ENCODE data around the gene IGF1R.

Gene IGF1R

DNA sequence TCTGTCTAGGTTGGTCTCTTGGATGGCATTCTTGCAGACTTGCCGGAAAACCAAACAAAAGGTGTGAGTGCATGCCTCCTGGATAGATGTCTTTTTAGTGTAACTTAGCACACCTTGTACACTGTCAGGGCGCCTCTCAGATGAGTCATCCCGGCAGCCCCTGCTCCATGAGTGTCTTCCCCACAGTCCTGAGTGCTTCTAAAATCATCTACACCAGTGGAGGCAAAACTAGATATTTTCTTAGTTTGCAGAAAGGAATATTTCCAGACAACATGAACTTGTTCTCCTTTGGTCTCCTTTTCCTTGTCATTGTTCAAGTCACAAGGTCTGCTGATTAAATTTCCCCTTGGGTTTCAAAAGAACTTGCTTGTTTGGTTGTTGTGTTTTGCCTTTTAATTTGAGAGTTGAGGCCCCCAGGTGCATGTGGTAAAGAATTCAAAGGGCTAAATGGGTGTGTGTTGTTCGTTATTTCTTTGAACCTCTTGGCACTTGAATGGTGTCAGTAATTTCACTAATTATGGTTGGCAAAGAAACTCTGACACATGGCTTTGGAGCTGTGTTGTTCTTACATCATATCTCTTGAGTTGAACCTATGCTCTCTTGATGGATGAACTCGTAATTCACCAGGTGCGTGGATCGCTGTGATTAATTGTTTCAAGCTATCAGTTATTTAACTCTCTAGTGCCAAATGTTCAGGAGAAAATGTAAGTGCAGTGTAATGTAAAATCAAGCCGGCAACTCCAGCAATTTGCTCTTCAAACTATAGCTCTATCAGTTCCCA, 98.2 kb downstream of the IGF1R start:
- no peak for DNase-seq (ENCODE audit: low read depth)

DNA sequence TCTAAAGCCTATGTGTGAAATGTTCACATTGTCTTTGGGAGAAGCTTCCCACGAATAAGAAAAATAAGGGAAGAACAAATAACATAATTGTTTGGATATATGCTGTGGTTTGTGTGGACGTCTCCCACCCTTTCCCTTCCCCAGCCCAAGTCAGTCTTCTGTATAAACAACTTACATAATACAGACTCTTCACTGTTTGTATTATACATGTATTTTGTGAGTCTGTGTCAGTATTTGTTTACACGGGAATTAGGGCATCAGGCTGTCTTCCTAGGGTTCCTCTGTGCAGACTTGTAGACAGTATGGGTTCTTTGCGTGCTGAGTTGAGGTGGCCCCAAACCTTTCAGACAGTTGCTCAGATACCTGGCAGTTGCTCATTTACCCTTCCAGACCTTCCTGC, 103.4 kb downstream of the IGF1R start:
- no peak for DNase-seq (ENCODE audit: low read depth)

DNA sequence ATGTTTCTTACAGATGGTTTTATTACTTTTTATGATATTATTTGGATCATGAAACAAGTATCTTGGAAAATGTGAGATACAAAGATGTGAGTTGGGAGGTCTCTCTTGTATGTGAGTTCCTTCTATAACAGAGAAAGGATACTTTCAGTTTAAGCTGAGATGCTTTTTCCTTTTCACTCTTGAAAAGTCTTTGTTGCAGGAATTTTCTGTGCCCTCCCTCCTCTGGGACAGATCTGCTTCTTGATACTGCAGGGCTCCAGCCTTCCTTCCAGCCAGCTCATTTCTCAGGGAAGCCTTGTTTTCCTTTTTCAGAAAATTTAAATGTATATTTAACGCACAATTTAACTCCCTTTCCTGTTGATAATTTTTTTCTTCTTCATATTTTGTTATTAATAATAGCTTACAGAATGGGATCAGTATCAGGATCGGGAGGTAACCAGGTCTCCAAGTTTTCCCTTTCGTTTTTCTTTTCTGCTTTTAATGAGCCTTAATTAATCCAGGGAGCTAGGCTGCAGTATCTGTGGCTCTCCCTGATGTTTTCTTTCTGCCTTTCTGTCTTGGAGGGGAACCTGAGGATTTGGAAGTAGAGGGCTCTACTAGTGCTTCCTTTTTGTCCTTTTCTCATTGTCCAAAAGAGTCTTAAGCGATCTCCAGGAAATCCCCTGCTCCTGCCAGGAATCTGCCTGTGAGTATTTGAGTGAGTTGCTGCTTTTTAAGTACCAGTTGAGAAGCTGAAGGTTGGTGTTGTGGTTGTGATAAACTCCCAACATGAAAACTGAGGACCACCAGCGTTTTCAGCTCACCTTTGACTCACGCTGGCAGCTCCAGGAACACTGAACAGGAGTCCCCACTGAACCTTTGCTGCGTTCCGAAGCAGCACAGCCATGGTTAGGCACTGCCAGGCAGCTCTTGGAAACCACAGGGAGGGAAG, 105.7 kb downstream of the IGF1R start:
- no peak for DNase-seq (ENCODE audit: low read depth)

DNA sequence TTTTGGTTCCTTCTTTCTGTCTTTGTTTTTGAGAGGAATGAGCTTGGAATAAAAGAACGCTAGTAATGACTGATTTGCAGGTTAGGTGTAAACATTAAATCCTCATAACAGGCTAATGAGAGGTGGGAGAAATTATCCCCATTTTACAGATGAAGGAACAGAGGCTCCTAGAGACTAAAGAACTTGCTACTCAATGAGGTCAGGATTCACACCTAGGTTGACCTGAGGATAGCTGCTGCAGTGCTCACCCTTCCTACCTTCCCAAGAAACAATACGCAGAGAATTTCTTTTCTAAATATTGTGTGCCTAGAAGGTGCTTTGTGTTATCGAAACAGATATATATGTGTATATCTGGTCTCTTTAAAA, 106.3 kb downstream of the IGF1R start:
- DNase-seq (ENCODE audit: low read depth): no peak

DNA sequence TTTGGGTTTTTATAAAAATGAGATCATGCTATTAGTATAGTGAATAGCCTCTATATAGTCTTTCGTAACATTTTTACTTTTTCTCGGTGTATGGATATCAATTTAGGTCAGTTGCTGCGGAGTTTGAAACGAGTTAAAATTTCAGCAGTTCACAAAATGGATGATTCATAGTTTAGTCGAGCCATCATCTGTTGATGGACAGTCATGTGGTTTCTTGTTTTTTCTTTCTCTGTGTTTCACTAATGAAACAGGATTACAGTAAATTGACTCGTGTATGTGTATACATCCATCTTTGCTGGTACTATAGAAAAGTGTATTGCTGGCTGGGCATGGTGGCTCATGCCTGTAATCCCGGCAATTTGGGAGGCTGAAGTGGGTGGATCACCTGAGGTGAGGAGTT, 106.8 kb downstream of the IGF1R start:
- DNase-seq (ENCODE audit: low read depth): no peak

DNA sequence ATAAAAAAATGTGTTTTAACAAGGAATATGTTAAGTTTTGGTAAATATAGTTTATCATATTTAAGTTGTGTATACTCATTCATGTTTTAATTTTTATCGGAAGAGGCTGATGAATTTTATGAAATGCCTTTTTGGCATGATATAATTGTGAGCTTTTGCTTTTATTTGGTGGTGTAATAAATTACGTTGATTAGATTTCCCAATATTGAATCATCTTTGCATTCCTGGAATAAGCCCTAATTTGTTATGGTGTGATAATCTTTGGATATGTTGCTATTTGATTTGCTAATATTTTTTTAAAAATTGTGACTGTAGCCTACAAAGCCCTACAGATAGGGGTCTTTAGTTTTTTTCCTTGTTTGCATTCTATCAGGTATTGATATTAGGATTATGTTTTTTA, 107.4 kb downstream of the IGF1R start:
- DNase-seq (ENCODE audit: low read depth): no peak

DNA sequence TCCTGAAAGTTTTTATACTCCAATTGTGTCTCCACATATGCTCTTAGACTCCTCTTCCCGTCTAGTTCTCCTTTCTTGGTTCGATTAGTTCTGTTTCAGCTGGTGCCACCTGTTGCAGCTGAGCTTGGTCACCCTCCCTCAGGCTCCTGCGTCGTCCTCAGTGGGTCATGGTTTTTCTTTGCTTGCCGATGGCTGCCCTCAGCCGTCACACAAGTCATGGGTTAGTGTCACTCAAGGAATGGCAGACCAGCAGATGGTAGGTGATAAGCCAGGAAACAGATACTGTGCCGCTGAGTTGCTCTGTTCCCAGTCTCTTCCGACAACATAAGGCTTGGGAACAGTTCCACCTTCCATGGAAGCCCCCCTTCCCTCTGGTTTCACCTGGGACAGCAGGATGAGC, 109.9 kb downstream of the IGF1R start:
- DNase-seq (ENCODE audit: low read depth): no peak

DNA sequence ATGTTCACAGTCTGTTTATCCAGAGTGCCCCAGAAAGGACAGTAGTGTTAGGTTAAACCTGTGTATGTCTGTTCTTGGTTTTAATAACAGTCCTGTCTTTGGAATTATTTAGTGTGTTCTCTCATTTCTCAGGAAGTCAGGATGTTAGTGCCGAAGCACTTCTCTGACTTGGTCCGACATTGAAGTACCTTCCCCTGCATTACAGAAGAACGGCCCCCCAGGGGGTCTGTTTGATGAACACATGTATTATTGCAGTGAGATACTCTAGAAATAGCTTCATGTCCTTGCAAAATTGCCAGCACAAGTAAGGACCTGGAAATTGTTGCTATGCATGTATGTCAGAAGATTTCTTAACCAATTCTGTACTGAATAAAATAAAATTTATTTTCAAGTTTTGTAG, 110.9 kb downstream of the IGF1R start:
- DNase-seq (ENCODE audit: low read depth): no peak

DNA sequence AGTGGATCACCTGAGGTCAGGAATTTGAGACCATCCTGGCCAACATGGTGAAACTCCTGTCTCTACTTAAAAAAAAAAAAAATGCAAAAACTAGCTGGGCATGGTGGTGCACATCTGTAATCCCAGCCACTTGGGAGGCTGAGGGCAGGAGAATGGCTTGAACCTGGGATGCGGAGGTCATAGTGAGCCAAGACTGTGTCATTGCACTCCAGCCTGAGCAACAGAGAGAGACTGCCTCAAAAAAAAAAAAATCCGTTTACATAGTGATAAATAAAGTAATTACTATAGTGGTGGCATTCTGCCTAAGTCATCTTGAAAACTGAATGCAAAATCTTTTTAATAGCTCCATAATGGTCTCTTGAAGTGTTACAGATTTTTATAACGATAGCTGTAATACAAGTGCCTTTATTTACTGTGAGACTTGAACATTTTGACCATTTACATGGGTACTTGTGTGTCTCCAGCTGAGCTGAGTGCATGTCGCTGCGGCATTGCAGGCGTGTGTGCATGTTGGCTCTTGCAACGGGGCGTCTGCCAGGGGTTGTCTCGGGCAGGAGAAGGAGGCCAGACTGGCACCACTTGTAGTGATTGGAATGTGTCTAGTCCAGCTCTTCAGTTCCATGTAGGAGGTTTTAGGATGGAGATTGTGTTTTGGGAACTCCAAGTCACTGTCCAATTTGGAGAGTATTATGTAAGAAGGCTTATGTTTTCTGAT, 111.9 kb downstream of the IGF1R start:
- DNase-seq (ENCODE audit: low read depth): no peak

DNA sequence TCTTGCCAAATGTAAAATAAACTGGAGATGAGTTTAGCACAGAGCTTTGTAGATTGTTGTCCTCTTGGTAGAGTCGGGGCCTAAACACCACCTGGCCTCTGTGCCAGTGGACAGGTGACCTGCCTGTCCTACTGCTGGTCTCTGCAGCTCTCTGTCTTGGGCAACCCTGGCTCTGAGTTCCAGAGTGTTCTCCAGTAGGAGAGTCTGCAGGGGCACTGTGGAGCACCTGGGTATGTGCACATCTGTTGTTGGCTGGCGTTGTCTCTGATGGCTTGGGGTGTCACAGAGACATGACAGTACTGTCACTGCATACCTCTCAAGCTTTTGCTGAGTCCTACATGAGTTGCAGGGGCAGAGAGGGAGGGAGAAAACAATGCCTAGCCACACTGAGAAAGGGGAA, 112.6 kb downstream of the IGF1R start:
- no peak for DNase-seq (ENCODE audit: low read depth)

DNA sequence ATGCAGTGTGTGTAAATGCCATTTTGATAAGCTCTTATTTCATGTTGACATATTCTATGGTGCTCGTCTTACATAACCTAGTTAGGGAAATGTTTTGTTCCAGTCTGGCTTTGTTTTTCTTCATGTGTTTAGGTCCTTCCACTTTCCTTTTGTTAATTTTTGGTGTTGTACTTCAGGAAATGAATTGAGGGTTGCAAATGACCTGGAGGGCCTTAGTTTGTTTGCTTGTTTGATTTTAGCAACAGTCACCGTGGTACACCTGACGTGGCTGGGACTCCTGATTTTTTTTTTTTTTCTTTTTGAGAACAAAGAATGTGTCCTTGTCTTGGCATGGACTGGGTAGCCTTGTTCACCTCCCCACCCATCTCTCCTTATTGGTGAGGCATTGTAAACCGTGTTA, 114.8 kb downstream of the IGF1R start:
- DNase-seq (ENCODE audit: low read depth): no peak

DNA sequence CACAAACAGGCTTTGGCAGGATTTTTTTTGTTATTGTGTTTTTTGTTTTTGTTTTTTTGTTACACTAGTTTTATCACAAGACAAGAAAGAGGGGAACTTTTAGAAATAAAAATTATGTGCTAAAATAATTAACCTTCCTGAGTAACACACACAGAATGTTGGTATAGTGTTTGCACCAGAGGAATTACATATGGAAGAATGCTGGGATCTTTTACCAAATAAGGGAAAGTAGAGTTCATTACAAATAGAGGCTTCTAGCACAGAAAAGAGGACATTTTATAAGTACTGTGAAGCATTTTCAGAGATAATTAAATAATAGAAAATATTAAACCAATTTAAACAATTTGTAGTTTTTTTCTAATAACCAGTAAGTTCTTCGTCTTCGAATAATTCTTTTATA, 116.0 kb downstream of the IGF1R start:
- no peak for DNase-seq (ENCODE audit: low read depth)

DNA sequence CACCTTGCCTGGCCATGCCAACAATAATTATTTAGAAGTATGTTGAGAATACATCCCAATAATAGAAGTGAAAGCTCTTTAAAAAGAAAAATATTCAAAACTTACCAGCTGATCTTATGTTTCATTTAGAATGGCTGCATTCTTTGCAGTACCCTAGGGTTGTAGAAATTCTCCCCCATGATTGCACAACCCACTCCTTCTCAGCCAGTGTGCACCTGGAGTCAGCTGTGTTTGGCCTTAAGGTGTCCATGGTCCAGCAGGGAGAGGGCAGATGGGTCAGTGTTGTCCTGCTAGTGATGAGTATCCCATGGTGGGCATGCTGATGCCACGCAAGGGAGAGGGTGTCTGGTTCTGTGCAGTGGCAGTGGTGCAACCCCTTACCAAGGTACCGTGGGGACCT, 117.3 kb downstream of the IGF1R start:
- no peak for DNase-seq (ENCODE audit: low read depth)

DNA sequence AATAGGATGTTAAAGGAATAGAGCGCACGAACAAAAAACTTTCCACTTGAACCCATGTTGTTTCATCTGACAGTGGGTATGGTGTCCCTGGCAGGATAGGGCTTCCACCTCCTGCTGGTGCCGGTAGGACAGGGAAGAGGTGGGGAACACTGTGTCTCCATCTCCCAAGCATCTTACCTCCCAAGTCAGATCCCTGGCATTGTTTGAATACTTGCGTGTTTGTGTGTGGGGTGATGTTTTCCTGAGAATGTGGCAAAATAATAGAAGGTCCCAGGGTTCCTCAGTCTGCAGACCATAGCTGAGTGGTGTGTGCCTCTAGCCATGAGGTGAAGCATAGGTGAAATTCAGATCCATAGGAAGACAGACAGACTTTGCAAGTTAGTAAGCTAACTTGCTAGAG, 119.4 kb downstream of the IGF1R start:
- DNase-seq (ENCODE audit: low read depth): no peak

DNA sequence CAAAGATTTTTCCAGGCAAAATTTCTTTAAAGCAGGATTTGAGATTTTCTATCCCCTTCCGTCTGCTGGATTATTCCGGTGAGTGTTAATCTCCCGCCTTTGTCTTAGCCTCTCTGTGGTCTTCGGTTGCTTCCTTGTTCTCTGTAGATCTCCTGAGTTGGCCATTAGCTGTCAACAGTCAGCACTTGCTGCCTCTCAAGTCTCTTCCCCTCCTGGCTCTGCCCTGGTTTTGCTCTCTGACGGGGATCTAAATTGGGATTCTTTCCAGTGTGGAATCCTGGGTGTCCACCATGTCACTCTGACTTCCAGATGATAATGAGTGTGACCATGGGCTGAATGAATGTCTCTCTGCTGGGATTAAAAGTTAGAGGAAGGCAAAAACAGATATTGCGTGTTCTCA, 121.5 kb downstream of the IGF1R start:
- DNase-seq (ENCODE audit: low read depth): no peak

DNA sequence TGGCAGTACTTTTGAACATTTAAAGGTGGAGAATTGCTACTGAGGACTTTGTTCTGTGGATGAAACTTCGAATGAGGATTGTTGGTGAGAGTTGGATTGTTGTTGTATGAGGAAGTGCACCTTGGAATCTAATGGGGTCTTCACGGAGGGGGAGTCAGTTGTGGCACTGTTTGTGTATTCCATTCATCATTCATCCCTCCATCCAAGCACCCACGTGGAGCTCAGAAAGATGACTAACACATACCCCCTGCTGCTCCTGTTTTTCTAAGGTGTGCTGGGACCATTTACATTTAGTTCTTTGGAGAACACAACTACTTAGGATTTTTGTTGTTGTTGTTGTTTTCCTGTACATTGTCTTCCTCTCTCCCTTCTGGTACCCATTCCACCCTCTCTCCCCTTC, 122.6 kb downstream of the IGF1R start:
- no peak for DNase-seq (ENCODE audit: low read depth)

DNA sequence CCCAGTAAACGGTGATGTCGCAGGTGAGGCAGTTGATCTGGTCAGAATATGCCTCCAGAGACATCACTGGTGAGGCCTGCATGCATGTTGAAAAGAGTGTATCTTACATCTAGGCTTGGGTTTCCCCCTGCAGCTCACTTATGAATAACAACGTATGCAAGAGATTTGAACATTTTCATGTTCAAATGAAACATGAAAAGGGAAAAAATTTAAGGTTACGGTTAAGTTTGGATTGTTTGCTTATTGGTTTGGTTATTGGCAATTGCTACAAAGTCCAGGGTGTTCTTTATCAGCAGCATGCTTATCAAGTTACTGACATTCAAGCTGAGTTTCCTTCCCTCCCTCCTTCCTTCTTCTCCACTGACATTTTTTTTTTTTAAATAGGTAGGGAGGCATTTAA, 123.2 kb downstream of the IGF1R start:
- DNase-seq (ENCODE audit: low read depth): no peak

DNA sequence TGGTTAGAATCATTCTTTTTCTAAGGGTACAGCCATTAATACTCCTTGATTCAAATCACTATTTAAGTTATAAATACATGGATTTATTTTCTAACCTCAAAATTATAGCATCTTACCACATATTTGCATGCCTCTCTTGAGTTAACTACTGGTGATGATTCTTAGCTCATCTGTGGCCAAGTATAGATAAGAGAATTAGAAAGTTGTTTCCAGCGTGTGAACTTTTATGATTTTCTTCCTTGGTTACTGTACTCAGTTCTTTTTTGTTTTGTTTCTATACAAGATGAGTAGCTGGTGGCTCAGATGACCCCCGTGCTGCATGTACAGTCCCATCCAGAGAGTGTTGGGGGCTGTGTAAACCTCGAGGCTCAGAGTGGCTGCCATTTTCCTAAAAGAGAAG, 124.6 kb downstream of the IGF1R start:
- DNase-seq (ENCODE audit: low read depth): no peak

DNA sequence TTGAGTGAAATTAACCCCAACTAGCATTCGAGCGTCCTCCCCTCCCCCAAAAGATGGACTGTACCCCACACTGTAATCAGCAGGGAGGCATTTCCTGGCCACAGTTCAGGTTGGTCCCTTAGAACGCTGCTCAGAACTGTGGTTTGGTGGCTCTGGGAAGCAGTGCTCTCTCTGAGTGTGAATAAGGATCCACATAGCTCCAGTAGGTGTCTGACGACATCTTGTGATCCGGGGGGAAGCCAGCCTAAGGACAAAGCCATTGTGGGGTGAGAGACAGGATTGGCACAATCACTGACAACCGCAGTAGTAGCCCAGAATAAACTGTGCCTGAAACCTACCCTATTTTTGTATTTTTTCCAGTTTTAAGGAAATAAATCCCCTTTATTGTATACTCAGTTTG, 125.3 kb downstream of the IGF1R start:
- DNase-seq (ENCODE audit: low read depth): no peak

DNA sequence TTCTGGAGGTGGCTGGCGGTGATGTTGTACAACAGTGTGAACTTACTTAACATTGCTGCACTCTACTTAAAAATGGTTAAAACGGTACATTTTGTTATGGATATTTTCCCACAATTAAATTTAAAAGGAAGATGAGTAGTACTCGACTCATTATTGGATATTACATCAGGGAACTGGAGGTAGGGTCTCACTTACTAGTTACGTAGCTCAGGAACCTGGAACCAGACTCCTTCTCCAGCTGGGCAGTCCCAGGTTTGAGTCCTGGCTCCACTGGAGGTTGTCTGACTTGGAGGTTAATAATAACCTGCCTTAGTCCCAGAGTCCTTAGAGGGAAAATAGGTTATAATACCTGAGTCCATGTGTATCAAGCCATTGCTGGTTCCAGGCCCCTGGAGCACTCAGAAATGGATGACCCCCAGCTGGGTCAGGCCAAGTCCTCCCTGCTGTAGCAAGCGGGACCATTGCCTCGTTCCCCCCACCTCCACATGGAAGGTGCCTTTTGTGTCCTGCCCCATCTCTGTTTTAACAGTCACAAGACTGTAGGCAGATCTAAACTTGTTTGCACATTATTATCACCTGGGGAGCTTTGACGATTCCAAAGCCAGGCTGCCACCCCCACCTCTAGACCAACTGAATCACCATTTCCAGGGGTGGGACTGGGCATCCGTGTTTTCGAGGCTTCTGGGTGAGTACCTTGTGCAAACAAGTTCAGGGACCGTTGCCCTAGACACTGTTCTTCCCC, 126.6 kb downstream of the IGF1R start:
- DNase-seq (ENCODE audit: low read depth): no peak

DNA sequence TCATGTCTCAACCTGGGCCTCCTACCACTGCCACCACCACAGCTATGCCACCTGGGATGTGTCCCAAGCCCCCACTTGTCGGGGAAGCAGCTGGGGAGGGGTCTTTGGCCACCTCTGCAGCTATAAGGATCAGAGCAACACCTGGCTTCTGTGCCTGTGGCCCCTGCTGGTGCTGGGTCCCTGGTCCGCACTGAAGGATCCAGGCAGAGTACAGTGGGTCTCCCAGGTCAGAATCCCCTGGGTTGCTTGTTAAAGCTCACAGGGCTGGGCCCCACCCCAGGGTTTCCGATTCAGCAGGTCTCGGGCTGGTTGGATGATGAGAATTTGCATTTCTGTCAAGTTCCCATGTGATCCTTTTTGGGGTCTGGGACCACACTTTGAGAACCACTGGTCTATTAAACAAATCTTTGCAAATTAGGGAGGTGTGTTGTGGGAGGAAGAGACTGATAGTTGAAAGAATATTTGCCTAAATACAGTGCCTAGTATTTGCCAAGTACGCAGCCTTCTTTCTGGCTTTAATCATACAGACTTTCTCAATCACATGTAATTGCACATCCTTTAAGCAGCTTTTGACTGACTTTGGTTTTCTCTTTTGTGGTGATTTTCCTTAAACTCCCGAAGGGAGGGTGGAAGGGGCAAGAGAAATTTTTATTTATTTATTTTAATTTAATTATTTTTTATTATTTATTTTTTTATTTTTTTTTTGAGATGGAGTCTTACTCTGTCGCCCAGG, 127.3 kb downstream of the IGF1R start:
- no peak for DNase-seq (ENCODE audit: low read depth)
